Thyroid gland (tissue), 4 donors: ENCODE data around the gene ITGAD. TPM values are rescaled to one million over a fixed set of nuclear protein-coding genes. Genes with fewer than 3 reads are reported as not detected.

Experiments
- DNase-seq, 2 donors: peaks; one replicate each; pipeline ENCODE4 v3.0.0-alpha.2; 2019
- H3K27ac ChIP-seq, 3 donors: fragments of 200-600 bp; sonication (generic); 1 replicate in 2 of 3; 2 replicates in 1 of 3; pipeline ENCODE4 v1.5.1; 2016 to 2019; ENCODE audit warnings: mild to moderate bottlenecking in 1 of 3, moderate library complexity in 1 of 3
- H3K27me3 ChIP-seq: fragments of 200-600 bp; sonication (generic); one replicate; pipeline ENCODE4 v1.5.1; 2019
- H3K36me3 ChIP-seq, 2 donors: fragments of 200-600 bp; sonication (generic); one replicate each; pipeline ENCODE4 v1.5.1; 2016 to 2019
- H3K4me1 ChIP-seq, 2 donors: fragments of 200-600 bp; sonication (generic); one replicate each; pipeline ENCODE4 v1.5.1; 2017 to 2019
- H3K4me3 ChIP-seq, 3 donors: fragments of 200-600 bp; sonication (generic); replicated peaks in 1 of 3; 1 replicate in 2 of 3; 2 replicates in 1 of 3; pipeline ENCODE4 v1.5.1; 2016; ENCODE audit warnings: mild to moderate bottlenecking in 1 of 3
- H3K9me3 ChIP-seq: fragments of 200-600 bp; sonication (generic); one replicate; pipeline ENCODE4 v1.5.1; 2017
- CTCF ChIP-seq, 6 experiments: fragments of 200-600 bp in 3 of 6; fragments of 450-650 bp in 3 of 6; sonication (generic) in 3 of 6; IDR thresholded peaks; one replicate each; pipeline ENCODE4 v1.5.1; 2016 to 2019; ENCODE audit warnings: antibody characterized with exemption in 6 of 6, mild to moderate bottlenecking in 2 of 6, inconsistent platforms in 1 of 6, moderate library complexity in 1 of 6
- POLR2A ChIP-seq, 2 donors: fragments of 450-650 bp; IDR thresholded peaks; one replicate each; pipeline ENCODE4 v1.6.1; 2017; ENCODE audit warnings: antibody characterized with exemption in 2 of 2, mild to moderate bottlenecking in 2 of 2, moderate library complexity in 1 of 2
- WGBS, 2 donors: methylation state at CpG; one replicate each; pipeline ENCODE4 v1.1.5; 2017; 5-methylcytosine and 5-hydroxymethylcytosine counted together
- intact Hi-C: fragments of 100-400 bp; cut with DNase I; formaldehyde crosslinking; loops from one replicate; pipeline ENCODE4 v1.15.1; 2023
- total RNA-seq, 4 donors: library from RNA; depleted of rRNA; stranded (reverse); fragments of >200 nt; gene quantifications; one replicate each; pipeline ENCODE4 v1.2.3, GENCODE V29; 2016

Gene ITGAD
- total RNA-seq, result not detected

GRCh38 chr16:31393056-31393455 is at the start of gene ITGAD:
Gene ITGAD (plus strand): TSS chr16:31393335. CDS start chr16:31393361, 26 bp downstream.
- Histone ChIP-seq H3K36me3 (no peaks in the 10 kb centered on the region), H3K4me3 (no peak within 1 kb of the TSS), H3K27ac (no peak within 1 kb of the TSS), H3K27me3 (no peaks in the 10 kb centered on the region), H3K4me1 (no peaks in the 10 kb centered on the region), H3K9me3 (no peaks in the 10 kb centered on the region)
- no peak for DNase-seq
- intact Hi-C loops, result no loop called here
- TF ChIP-seq POLR2A (IDR thresholded peaks at IDR 0.05) (no peak), CTCF (IDR thresholded peaks at IDR 0.05) (no peak)
- 28 to 30% methylated on average over 5 of the region's 5 CpGs for WGBS, 2 donors

- Histone ChIP-seq H3K27ac (no peak overlapping the region), H3K36me3 (no peaks in the 10 kb centered on the region), H3K9me3 (no peaks in the 10 kb centered on the region), H3K4me3 (no peak overlapping the region), H3K4me1 (no peaks in the 10 kb centered on the region), H3K27me3 (no peaks in the 10 kb centered on the region)
- WGBS, 2 donors, result 56 to 70% methylated on average over 9 of the region's 9 CpGs
- intact Hi-C loops, result no loop called here
- DNase-seq, result no peak
- TF ChIP-seq CTCF (IDR thresholded peaks at IDR 0.05), result no peak
- no peak for TF ChIP-seq POLR2A (IDR thresholded peaks at IDR 0.05)
These were observed 48.4 kb upstream of the ITGAD start for GRCh38 chr16:31344712-31345111.

GRCh38 chr16:31347445-31347844 is 45.7 kb upstream of the ITGAD start:
- no peaks in the 10 kb centered on the region for H3K9me3 ChIP-seq
- no peaks in the 10 kb centered on the region for H3K27me3 ChIP-seq
- TF ChIP-seq CTCF (IDR thresholded peaks at IDR 0.05) (no peak), POLR2A (IDR thresholded peaks at IDR 0.05) (no peak)
- no peak overlapping the region for H3K27ac ChIP-seq
- DNase-seq, result no peak
- no peaks in the 10 kb centered on the region for H3K36me3 ChIP-seq
- WGBS, 2 donors, result 80 to 91% methylated on average over 5 of the region's 5 CpGs
- intact Hi-C loops, result no loop called here
- no peaks in the 10 kb centered on the region for H3K4me1 ChIP-seq
- H3K4me3 ChIP-seq, result no peak overlapping the region

GRCh38 chr16:31348579-31348978 is 44.6 kb upstream of the ITGAD start:
- Histone ChIP-seq H3K4me1 (no peaks in the 10 kb centered on the region), H3K36me3 (no peaks in the 10 kb centered on the region), H3K4me3 (no peak overlapping the region), H3K27me3 (no peaks in the 10 kb centered on the region), H3K9me3 (no peaks in the 10 kb centered on the region), H3K27ac (no peak overlapping the region)
- intact Hi-C loops, result no loop called here
- WGBS, 2 donors, result 39 to 55% methylated on average over 3 of the region's 3 CpGs
- TF ChIP-seq POLR2A (IDR thresholded peaks at IDR 0.05) (no peak), CTCF (IDR thresholded peaks at IDR 0.05) (no peak)
- no peak for DNase-seq

- WGBS, 2 donors, result 82 to 86% methylated on average over 12 of the region's 12 CpGs
- H3K36me3 ChIP-seq, result no peaks in the 10 kb centered on the region
- no peak for TF ChIP-seq CTCF (IDR thresholded peaks at IDR 0.05)
- no peak for TF ChIP-seq POLR2A (IDR thresholded peaks at IDR 0.05)
- H3K9me3 ChIP-seq, result no peaks in the 10 kb centered on the region
- H3K4me1 ChIP-seq, result no peaks in the 10 kb centered on the region
- no peaks in the 10 kb centered on the region for H3K27me3 ChIP-seq
- no peak for DNase-seq
- intact Hi-C loops, result no loop called here
- no peak overlapping the region for H3K4me3 ChIP-seq
- H3K27ac ChIP-seq, result no peak overlapping the region
These were observed 42.7 kb upstream of the ITGAD start for GRCh38 chr16:31350275-31351005.
